Kidney tubule cell (primary cell): ENCODE results near the gene SUCLG2.
"Not testable (repeated sequence)": the region's sequence is repeated elsewhere in the genome, so short reads cannot be mapped to it uniquely, and the experiment has no call there.

Experiments used
- DNase-seq: peaks from one replicate; pipeline ENCODE4 v3.0.0-alpha.2; 2018; ENCODE audit warnings: low spot score

The SUCLG2 gene

GRCh38 chr3:67608034-67608433 is 46.4 kb downstream of the SUCLG2 start:
- no peak for DNase-seq

GRCh38 chr3:67605377-67605776 is 49.0 kb downstream of the SUCLG2 start:
- DNase-seq, result peak; percentile 63

GRCh38 chr3:67602816-67603215 is 51.6 kb downstream of the SUCLG2 start:
- DNase-seq, result no peak

GRCh38 chr3:67601919-67602608 is 52.3 kb downstream of the SUCLG2 start:
- no peak for DNase-seq

GRCh38 chr3:67601385-67601784 is 53.0 kb downstream of the SUCLG2 start:
- no peak for DNase-seq

- DNase-seq, result no peak
Measured at GRCh38 chr3:67599821-67600220, 54.6 kb downstream of the SUCLG2 start.

- no peak for DNase-seq
Measured at GRCh38 chr3:67598814-67599556, 55.4 kb downstream of the SUCLG2 start.

GRCh38 chr3:67595424-67595823 is 59.0 kb downstream of the SUCLG2 start:
- no peak for DNase-seq

GRCh38 chr3:67593761-67594234 is 60.6 kb downstream of the SUCLG2 start:
- DNase-seq, result no peak

GRCh38 chr3:67592057-67592456 is 62.4 kb downstream of the SUCLG2 start:
- no peak for DNase-seq

- DNase-seq, result no peak
Measured at GRCh38 chr3:67587811-67588210, 66.6 kb downstream of the SUCLG2 start.

- DNase-seq, result no peak
Measured at GRCh38 chr3:67587301-67587700, 67.1 kb downstream of the SUCLG2 start.

- not testable (repeated sequence) for DNase-seq
Measured at GRCh38 chr3:67584608-67585007, 69.8 kb downstream of the SUCLG2 start.

GRCh38 chr3:67580430-67581000 is 73.9 kb downstream of the SUCLG2 start:
- no peak for DNase-seq

GRCh38 chr3:67578416-67578815 is 76.0 kb downstream of the SUCLG2 start:
- no peak for DNase-seq

- no peak for DNase-seq
Measured at GRCh38 chr3:67576441-67576840, 78.0 kb downstream of the SUCLG2 start.

- DNase-seq, result no peak
Measured at GRCh38 chr3:67569324-67569723, 85.1 kb downstream of the SUCLG2 start.

- DNase-seq, result no peak
Measured at GRCh38 chr3:67567893-67568292, 86.5 kb downstream of the SUCLG2 start.

GRCh38 chr3:67564973-67565372 is 89.4 kb downstream of the SUCLG2 start:
- DNase-seq, result no peak

- DNase-seq, result no peak
Measured at GRCh38 chr3:67564008-67564407, 90.4 kb downstream of the SUCLG2 start.

GRCh38 chr3:67561667-67562394 is 92.6 kb downstream of the SUCLG2 start:
- DNase-seq, result no peak

- no peak for DNase-seq
Measured at GRCh38 chr3:67561266-67561665, 93.1 kb downstream of the SUCLG2 start.
